Measurements from ENCODE around the gene TXN2.
"Not testable (repeated sequence)": the region's sequence is repeated elsewhere in the genome, so short reads cannot be mapped to it uniquely, and the experiment has no call there.

The TXN2 gene

DNA sequence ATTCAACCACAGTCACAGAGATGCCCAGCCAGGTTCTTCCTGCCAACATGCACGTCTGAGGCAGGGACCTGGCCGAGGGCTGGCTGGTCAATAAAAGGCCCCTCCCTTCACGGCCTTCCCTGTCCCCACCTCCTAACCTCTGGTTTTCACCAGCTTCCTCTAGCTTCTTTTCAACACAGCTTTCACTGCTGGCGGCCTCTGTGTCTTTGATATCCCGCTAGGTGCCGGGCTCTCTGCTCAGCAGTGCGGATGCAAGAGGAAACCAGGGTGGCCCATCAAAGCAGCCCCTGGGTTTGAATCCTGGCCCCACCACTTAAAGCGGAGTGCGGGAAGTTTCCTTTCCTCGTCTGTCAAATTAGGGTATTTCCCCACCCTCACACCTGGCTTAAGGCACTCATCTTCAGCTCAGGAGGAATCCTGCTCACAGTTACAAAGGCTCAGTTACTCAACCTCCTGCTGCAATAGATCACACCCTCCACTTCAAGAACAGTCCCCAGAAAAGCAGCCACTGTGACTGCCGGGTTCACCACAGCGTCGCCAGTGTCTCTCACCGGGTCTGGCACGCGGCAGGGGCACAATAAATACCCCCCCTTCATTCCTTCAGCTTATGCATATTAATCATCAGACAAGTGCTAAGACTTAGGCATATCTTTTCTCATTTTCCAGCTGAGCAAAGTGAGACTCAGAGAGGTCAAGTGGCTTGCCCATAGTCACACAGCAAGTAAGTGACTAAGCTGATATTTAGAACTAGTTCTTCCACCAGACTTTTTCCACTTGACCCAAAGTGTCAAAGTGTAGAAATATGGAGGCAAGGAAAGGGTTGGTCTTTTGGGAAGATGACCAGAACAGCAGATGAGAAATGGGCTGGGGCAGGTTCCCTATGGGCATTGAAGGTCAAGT, 45.7 kb downstream of the TXN2 start:
- H3K4me2 ChIP-seq, result peak overlapping the region; percentile 68 to 90 (median 76)

DNA sequence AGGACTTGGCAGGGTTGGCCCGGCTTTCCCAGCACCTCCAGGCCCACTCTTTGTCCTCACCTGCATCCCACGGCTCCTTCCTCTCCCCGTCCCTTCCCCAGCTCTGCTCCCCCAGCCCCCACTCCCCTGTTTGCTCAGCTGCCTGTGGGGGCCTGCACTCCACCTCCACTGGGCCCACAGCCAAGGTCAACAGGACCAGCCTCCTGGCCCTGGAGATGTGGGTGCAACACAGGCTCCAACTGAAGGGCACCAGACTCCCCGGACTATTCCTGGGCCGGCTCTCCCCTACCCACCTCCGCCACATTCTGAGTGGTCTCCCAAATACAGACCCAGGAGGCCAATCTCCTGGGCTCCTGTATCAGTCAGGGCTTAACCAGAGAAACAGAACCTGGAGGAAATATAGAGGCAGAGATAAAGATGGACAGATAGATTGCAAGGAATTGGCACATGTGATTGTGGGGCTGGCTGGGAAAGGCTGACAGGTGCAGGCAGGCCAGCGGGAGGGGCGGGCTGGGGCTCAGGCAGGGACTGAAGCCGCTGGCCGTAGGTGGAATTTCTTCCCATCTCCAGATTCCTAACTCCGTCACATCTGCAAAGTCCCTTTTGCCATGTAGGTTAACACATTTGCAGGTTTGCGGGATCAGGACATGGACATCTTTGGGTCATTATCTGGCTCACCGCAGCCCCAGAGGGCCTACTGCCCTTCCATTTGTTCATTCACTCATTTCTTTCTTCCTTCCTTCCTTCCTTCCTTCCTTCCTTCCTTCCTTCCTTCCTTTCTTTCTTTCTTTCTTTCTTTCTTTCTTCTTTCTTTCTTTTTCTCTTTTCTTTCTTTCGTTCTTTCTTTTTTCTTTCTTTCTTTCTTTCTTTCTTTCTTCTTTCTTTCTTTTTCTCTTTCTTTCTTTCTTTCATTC, 47.9 kb downstream of the TXN2 start:
- peaks cover 38 to 80% (median 63%) of the 10 kb centered on the region in 10 experiments for H3K4me1 ChIP-seq
- peak overlapping the region in 8 of 11 experiments; percentile 55 to 89 (median 81); a peak in 16 of 22 replicates for H3K27ac ChIP-seq
- no peak for TF ChIP-seq Cebpa-rat (IDR thresholded peaks at IDR 0.05)
- H3K36me3 ChIP-seq, result no peaks in the 10 kb centered on the region
- no peaks in the 10 kb centered on the region for H3K9me3 ChIP-seq (replicated peaks in 1 of 11)
- no peaks in the 10 kb centered on the region for H3K27me3 ChIP-seq
- no peak overlapping the region for H3K4me3 ChIP-seq
- peak overlapping the region; percentile 58 to 90 (median 74) for H3K4me2 ChIP-seq
- peak overlapping the region in 8 of 11 experiments; percentile 12 to 78 (median 54); a peak in 10 of 22 replicates for H3K9ac ChIP-seq
- H4K20me1 ChIP-seq, result no peaks in the 10 kb centered on the region

More for the DNA sequence above, 45.7 kb downstream of the TXN2 start:
- peak overlapping the region in 8 of 11 experiments; percentile 30 to 79 (median 68); a peak in 15 of 22 replicates for H3K9ac ChIP-seq
- peak overlapping the region in 9 of 11 experiments; percentile 14 to 89 (median 75); a peak in 17 of 22 replicates for H3K27ac ChIP-seq
- TF ChIP-seq Cebpa-rat (IDR thresholded peaks at IDR 0.05), result peak in 7 of 11 experiments; percentile 18 to 94 (median 81); a peak in 10 of 22 replicates
- no peaks in the 10 kb centered on the region for H3K36me3 ChIP-seq
- H4K20me1 ChIP-seq, result no peaks in the 10 kb centered on the region
- H3K4me1 ChIP-seq, result peaks cover 58 to 100% (median 82%) of the 10 kb centered on the region in 10 experiments
- no peaks in the 10 kb centered on the region for H3K27me3 ChIP-seq
- H3K4me3 ChIP-seq, result no peak overlapping the region; a peak in 1 of 20 replicates
- H3K9me3 ChIP-seq (replicated peaks in 1 of 11), result no peaks in the 10 kb centered on the region

DNA sequence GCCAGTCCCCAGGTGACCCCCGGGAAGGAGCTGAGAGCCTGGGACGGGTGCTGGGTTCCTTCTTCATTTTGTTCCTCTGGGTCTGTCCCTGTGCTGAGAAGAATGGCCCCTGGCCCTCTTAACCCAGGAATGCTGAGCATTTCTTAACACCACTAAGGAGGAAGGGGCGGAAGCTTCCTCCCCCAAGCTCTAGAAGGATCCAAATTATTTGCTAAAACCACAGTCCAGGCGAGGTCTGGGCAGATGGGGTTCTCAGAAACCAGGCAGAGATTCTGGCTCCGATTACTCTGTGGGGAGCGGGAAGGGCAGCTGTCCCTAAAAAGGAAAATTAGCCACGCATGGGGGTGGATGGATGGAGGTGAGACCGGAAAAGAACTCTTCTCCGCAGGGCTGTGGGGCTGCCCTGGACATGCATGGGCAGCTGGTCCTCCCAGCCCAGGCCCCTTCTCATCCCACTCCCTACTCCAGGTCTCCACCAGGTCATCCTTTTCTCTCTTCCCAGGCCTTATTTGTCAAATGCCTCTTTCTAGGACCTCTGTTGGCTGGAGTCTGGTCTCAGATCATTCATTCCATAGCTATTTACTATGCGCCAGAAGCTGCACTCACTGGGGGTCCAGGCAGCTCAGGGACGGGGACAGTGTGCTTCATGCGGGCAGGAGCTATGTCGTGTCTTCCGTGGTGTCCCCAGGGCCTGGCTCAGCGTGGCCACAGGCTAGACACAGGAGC, 48.7 kb downstream of the TXN2 start:
- TF ChIP-seq Cebpa-rat (IDR thresholded peaks at IDR 0.05), result no peak
- Histone ChIP-seq H3K4me3 (no peak overlapping the region), H4K20me1 (no peaks in the 10 kb centered on the region), H3K9ac (peak overlapping the region in 8 of 11 experiments; percentile 38 to 78 (median 54); a peak in 14 of 22 replicates), H3K27me3 (no peaks in the 10 kb centered on the region), H3K27ac (peak overlapping the region in 8 of 11 experiments; percentile 55 to 89 (median 81); a peak in 17 of 22 replicates), H3K9me3 (replicated peaks in 1 of 11) (no peaks in the 10 kb centered on the region), H3K4me2 (peak overlapping the region; percentile 58 to 90 (median 74)), H3K36me3 (no peaks in the 10 kb centered on the region), H3K4me1 (peaks cover 38 to 75% (median 62%) of the 10 kb centered on the region in 10 experiments)

DNA sequence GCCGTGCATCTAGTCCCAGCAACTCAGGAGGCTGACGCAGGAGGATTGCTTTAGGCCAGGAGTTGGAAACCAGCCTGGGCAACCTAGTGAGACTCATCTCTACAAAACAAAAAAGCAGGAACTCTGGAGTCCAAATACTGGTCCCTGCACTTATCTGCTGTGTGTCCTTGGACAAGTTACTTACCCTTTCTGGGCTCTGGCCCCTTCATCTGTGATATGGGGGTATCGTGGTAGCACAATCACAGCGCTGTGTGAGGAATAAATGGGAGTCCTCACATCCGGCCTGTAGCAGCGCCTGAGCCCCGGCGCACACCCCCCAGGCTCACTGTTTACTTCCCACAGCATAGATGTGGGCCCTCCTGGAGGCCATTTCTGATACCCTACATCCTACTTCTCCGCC, 49.5 kb downstream of the TXN2 start:
- H3K4me1 ChIP-seq, result peaks cover 44 to 75% (median 62%) of the 10 kb centered on the region in 10 experiments
- no peaks in the 10 kb centered on the region for H3K36me3 ChIP-seq
- H3K9ac ChIP-seq, result peak overlapping the region in 6 of 11 experiments; percentile 38 to 78 (median 58); a peak in 8 of 22 replicates
- H3K4me3 ChIP-seq, result no peak overlapping the region
- TF ChIP-seq Cebpa-rat (IDR thresholded peaks at IDR 0.05), result no peak
- H4K20me1 ChIP-seq, result no peaks in the 10 kb centered on the region
- peak overlapping the region in 8 of 11 experiments; percentile 55 to 89 (median 81); a peak in 17 of 22 replicates for H3K27ac ChIP-seq
- no peaks in the 10 kb centered on the region for H3K9me3 ChIP-seq (replicated peaks in 1 of 11)
- H3K27me3 ChIP-seq, result no peaks in the 10 kb centered on the region
- H3K4me2 ChIP-seq, result peak overlapping the region in 10 of 11 experiments; percentile 58 to 90 (median 75); a peak in 20 of 22 replicates

DNA sequence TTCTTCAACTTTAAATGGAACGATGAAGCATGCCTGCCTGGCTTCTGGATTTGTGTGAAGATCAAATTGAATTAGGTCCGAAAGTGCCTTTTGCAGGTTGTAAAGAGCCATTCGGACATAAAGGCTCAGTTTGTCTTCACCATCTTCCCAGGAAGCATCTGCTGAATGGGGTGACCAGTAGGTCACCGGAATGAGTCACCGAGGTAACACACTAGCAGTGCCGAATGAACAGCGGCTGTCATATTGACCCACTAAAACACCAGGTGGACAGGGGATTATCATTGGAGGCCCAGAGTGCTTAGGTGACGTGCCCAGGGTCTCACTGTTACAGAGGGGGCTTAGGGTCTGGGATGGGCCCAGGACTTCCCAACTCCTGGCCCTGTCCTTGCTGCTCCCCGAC, 50.6 kb downstream of the TXN2 start:
- H4K20me1 ChIP-seq, result no peaks in the 10 kb centered on the region
- no peak overlapping the region for H3K4me3 ChIP-seq
- no peak overlapping the region for H3K9ac ChIP-seq
- no peaks in the 10 kb centered on the region for H3K27me3 ChIP-seq
- H3K4me2 ChIP-seq, result peak overlapping the region in 2 of 11 experiments; percentile 5 to 34; a peak in 2 of 22 replicates
- peak overlapping the region in 4 of 11 experiments; percentile 3 to 89 (median 88); a peak in 5 of 22 replicates for H3K27ac ChIP-seq
- H3K4me1 ChIP-seq, result peaks cover 50 to 75% (median 62%) of the 10 kb centered on the region in 10 experiments
- no peaks in the 10 kb centered on the region for H3K36me3 ChIP-seq
- H3K9me3 ChIP-seq (replicated peaks in 1 of 11), result no peaks in the 10 kb centered on the region
- no peak for TF ChIP-seq Cebpa-rat (IDR thresholded peaks at IDR 0.05)

DNA sequence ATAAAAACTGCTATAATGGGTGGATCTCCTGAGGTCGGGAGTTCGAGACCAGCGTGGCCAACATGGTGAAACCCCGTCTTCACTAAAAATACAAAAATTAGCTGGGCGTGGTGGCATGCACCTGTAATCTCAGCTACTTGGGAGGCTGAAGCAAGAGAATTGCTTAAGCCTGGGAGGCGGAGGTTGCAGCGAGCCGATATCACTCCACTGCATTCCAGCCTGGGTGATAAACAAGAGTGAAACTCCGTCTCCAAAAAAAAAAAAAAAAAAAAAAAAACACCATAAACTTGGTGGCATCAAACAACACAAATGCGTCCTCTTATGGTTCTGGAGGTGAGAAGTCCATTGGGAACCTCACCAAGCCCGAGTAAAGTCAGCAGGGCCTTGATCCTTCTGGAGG, 53.5 kb downstream of the TXN2 start:
- peak overlapping the region in 3 of 11 experiments; percentile 84 to 89 (median 85); a peak in 2 of 22 replicates for H3K4me2 ChIP-seq
- H3K36me3 ChIP-seq; H3K9ac ChIP-seq; H3K27me3 ChIP-seq; H3K9me3 ChIP-seq (replicated peaks in 1 of 11); H4K20me1 ChIP-seq; H3K4me3 ChIP-seq: not testable (repeated sequence)
- H3K27ac ChIP-seq, result peak overlapping the region in 8 of 11 experiments; percentile 0 to 95 (median 84); a peak in 11 of 22 replicates
- peaks cover 51 to 75% (median 62%) of the 10 kb centered on the region in 10 experiments for H3K4me1 ChIP-seq

DNA sequence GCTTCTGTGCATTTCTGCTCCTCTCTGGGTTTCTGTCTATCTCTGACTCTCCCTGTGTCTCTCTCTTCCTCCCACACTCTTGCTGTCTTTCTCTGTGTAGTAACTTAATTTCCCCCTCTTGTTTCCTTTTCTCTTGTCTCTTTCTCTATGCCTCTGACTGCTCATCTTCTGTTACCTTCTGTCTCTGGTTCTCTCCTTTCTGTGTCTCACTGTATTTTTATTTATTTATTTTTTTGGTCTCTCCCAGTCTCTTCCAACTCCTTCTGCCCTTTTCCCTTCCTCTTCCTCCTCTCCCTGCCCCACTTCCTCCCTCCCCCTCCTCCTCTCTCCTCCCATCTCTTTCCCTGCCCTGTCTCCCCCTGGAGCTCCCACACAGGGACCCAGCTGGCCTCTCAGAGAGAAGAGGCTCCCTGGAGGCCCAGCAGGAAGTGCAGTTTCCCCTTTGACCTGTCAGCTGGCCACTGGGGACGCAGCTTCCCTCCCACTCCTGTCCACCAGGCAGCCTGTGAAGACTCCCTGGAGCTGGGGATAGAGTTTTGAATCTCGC, 55.4 kb downstream of the TXN2 start:
- Histone ChIP-seq H3K4me3 (peak overlapping the region in 5 of 10 experiments; percentile 4 to 26 (median 5); a peak in 4 of 20 replicates), H3K27ac (peak overlapping the region; percentile 57 to 95 (median 84); a peak in 21 of 22 replicates), H3K4me2 (peak overlapping the region; percentile 54 to 95 (median 85)), H4K20me1 (no peaks in the 10 kb centered on the region), H3K4me1 (peaks cover 52 to 75% (median 67%) of the 10 kb centered on the region in 10 experiments), H3K36me3 (no peaks in the 10 kb centered on the region), H3K9me3 (replicated peaks in 1 of 11) (no peaks in the 10 kb centered on the region), H3K9ac (peak overlapping the region; percentile 57 to 83 (median 73); a peak in 20 of 22 replicates), H3K27me3 (no peaks in the 10 kb centered on the region)
- TF ChIP-seq Cebpa-rat (IDR thresholded peaks at IDR 0.05), result no peak
